PFSK-1 (cell line): ENCODE measurements around the gene POU2F1.

Experiments
- FOXP2 ChIP-seq: optimal IDR thresholded peaks from 2 replicates; pipeline ENCODE3; 2011; ENCODE audit warnings: borderline replicate concordance, control low read depth, inconsistent platforms; ENCODE audit not compliant: insufficient read depth; ENCODE audit errors: extremely low read length, extremely low read depth
- POLR2AphosphoS5 ChIP-seq: IDR thresholded peaks from 2 replicates; pipeline ENCODE4 v1.6.1; 2012; ENCODE audit warnings: low read depth, mild to moderate bottlenecking, control low read depth, low read length, moderate library complexity
- REST ChIP-seq, 2 experiments: IDR thresholded peaks; 2 replicates each; pipeline versions ENCODE4 v1.6.1 to v1.8.0; 2011 to 2012; ENCODE audit warnings: low read depth in 2 of 2, low read length in 2 of 2, control low read depth in 1 of 2, inconsistent platforms in 1 of 2, mild to moderate bottlenecking in 1 of 2, moderate library complexity in 1 of 2; ENCODE audit not compliant: insufficient read depth in 1 of 2
- SIN3A ChIP-seq: IDR thresholded peaks from 2 replicates; pipeline ENCODE4 v1.6.1; 2012; ENCODE audit warnings: mild to moderate bottlenecking, low read length, moderate library complexity, borderline replicate concordance; ENCODE audit not compliant: insufficient read depth
- TAF1 ChIP-seq: IDR thresholded peaks from 2 replicates; pipeline ENCODE4 v1.6.1; 2012; ENCODE audit warnings: low read length, control low read depth, borderline replicate concordance; ENCODE audit not compliant: insufficient read depth

POU2F1 gene

GRCh38 chr1:167450843-167451242 lies 230.2 kb downstream of the POU2F1 start:
- TF ChIP-seq SIN3A, result no peak
- no peak for TF ChIP-seq REST (IDR thresholded peaks at IDR 0.05; ENCODE audit: insufficient read depth in 1 of 2, low read depth in 2 of 2, low read length in 2 of 2)
- TF ChIP-seq POLR2AphosphoS5, result no peak
- no peak for TF ChIP-seq TAF1
- TF ChIP-seq FOXP2, result no peak

- no peak for TF ChIP-seq POLR2AphosphoS5
- TF ChIP-seq REST (IDR thresholded peaks at IDR 0.05; ENCODE audit: insufficient read depth in 1 of 2, low read depth in 2 of 2, low read length in 2 of 2), result no peak
- TF ChIP-seq TAF1, result no peak
- no peak for TF ChIP-seq SIN3A
- no peak for TF ChIP-seq FOXP2
These were observed 231.8 kb downstream of the POU2F1 start for GRCh38 chr1:167452483-167452882.

- TF ChIP-seq REST (IDR thresholded peaks at IDR 0.05; ENCODE audit: insufficient read depth in 1 of 2, low read depth in 2 of 2, low read length in 2 of 2) (no peak), TAF1 (no peak), SIN3A (no peak), FOXP2 (no peak), POLR2AphosphoS5 (no peak)
These were observed 232.4 kb downstream of the POU2F1 start for GRCh38 chr1:167453123-167453522.

GRCh38 chr1:167454304-167454893 lies 233.7 kb downstream of the POU2F1 start:
- TF ChIP-seq POLR2AphosphoS5 (no peak), SIN3A (no peak), TAF1 (no peak), REST (IDR thresholded peaks at IDR 0.05; ENCODE audit: insufficient read depth in 1 of 2, low read depth in 2 of 2, low read length in 2 of 2) (no peak), FOXP2 (no peak)
